Hippocampal formation (tissue), 2 donors: ENCODE results near the gene LIMK1.
"Not testable (repeated sequence)": the region's sequence is repeated elsewhere in the genome, so short reads cannot be mapped to it uniquely, and the experiment has no call there.

Experiments
- DNase-seq, 2 donors: peaks; one replicate each; lab custom pipeline; 2025; lab: John Stamatoyannopoulos, UW

LIMK1 gene

GRCh38 chr7:74083117-74083876, at the start of gene LIMK1:
Gene LIMK1 (plus strand): TSS chr7:74083804. CDS start chr7:74083991, 187 bp downstream.
- DNase-seq, result peak; percentile 79 to 85

GRCh38 chr7:74037609-74038008, 46.0 kb upstream of the LIMK1 start:
- no peak for DNase-seq

GRCh38 chr7:74038194-74038961, 45.2 kb upstream of the LIMK1 start:
- no peak for DNase-seq

- DNase-seq, result no peak
Observed at GRCh38 chr7:74039337-74039736, 44.3 kb upstream of the LIMK1 start.

GRCh38 chr7:74040101-74040790, 43.4 kb upstream of the LIMK1 start:
- no peak for DNase-seq

GRCh38 chr7:74040791-74041520, 42.6 kb upstream of the LIMK1 start:
- DNase-seq, result no peak

- DNase-seq, result peak in 1 of 2 donors; percentile 45
Observed at GRCh38 chr7:74042746-74043522, 40.7 kb upstream of the LIMK1 start.

GRCh38 chr7:74043523-74043951, 40.1 kb upstream of the LIMK1 start:
- DNase-seq, result no peak

- DNase-seq, result peak; percentile 22 to 78
Observed at GRCh38 chr7:74044366-74045350, 38.9 kb upstream of the LIMK1 start.

GRCh38 chr7:74046581-74046980, 37.0 kb upstream of the LIMK1 start:
- not testable (repeated sequence) for DNase-seq

GRCh38 chr7:74047804-74048380, 35.7 kb upstream of the LIMK1 start:
- DNase-seq, result no peak

- DNase-seq, result no peak
Observed at GRCh38 chr7:74048999-74049599, 34.5 kb upstream of the LIMK1 start.

GRCh38 chr7:74049997-74050798, 33.4 kb upstream of the LIMK1 start:
- DNase-seq, result no peak

GRCh38 chr7:74051193-74051592, 32.4 kb upstream of the LIMK1 start:
- no peak for DNase-seq

- no peak for DNase-seq
Observed at GRCh38 chr7:74051629-74052410, 31.8 kb upstream of the LIMK1 start.

GRCh38 chr7:74052628-74053027, 31.0 kb upstream of the LIMK1 start:
- DNase-seq, result no peak

- no peak for DNase-seq
Observed at GRCh38 chr7:74053589-74054186, 29.9 kb upstream of the LIMK1 start.
